Progenitor cell of endocrine pancreas (in vitro differentiated cells): ENCODE measurements around the gene P4HA3. TPM values are rescaled to one million over a fixed set of nuclear protein-coding genes. Genes with fewer than 3 reads are reported as not detected.

Experiments
- DNase-seq: peaks from one replicate; pipeline ENCODE4 v3.0.0; 2021; ENCODE audit warnings: low spot score; ENCODE audit not compliant: unreplicated experiment
- H3K27ac Mint-ChIP-seq: 2 replicates; pipeline ENCODE4 v1.8.0; 2021; ENCODE audit warnings: mild to moderate bottlenecking, moderate library complexity, mixed read lengths
- H3K27me3 Mint-ChIP-seq: 2 replicates; pipeline ENCODE4 v1.8.0; 2021; ENCODE audit warnings: mixed read lengths
- H3K36me3 Mint-ChIP-seq: 2 replicates; pipeline ENCODE4 v1.8.0; 2022; ENCODE audit warnings: mixed read lengths; ENCODE audit not compliant: insufficient read depth
- H3K4me1 Mint-ChIP-seq: 2 replicates; pipeline ENCODE4 v1.8.0; 2021; ENCODE audit warnings: low read depth, mixed read lengths
- H3K4me3 Mint-ChIP-seq: 2 replicates; pipeline ENCODE4 v1.8.0; 2021; ENCODE audit warnings: low read depth, mild to moderate bottlenecking, moderate library complexity, mixed read lengths
- H3K9me3 Mint-ChIP-seq: 2 replicates; pipeline ENCODE4 v1.8.0; 2021; ENCODE audit warnings: low read depth, mixed read lengths
- CTCF ChIP-seq: fragments of 200-600 bp; sonication (generic); IDR thresholded peaks from one replicate; pipeline ENCODE4 v1.5.0; 2021; ENCODE audit warnings: antibody characterized with exemption, mild to moderate bottlenecking; ENCODE audit not compliant: unreplicated experiment
- total RNA-seq: library from RNA; stranded (reverse); gene quantifications from 2 replicates; pipeline ENCODE4 v1.2.1, GENCODE V29; 2021

P4HA3 gene
- total RNA-seq, 1 donor from 2014 or later, result 0.17 TPM

GRCh38 chr11:74325649-74326645, 14.5 kb upstream of the P4HA3 start:
- H3K9me3 Mint-ChIP-seq, result no peaks in the 10 kb centered on the region
- H3K27ac Mint-ChIP-seq, result no peak overlapping the region
- DNase-seq, result no peak
- peaks cover 17% of the 10 kb centered on the region for H3K36me3 Mint-ChIP-seq
- peaks cover 3% of the 10 kb centered on the region for H3K4me1 Mint-ChIP-seq
- H3K27me3 Mint-ChIP-seq, result no peaks in the 10 kb centered on the region
- no peak overlapping the region for H3K4me3 Mint-ChIP-seq
- TF ChIP-seq CTCF, result no peak

- H3K4me3 Mint-ChIP-seq, result no peak overlapping the region
- no peak for DNase-seq
- H3K9me3 Mint-ChIP-seq, result no peaks in the 10 kb centered on the region
- peaks cover 2% of the 10 kb centered on the region for H3K27me3 Mint-ChIP-seq
- H3K36me3 Mint-ChIP-seq, result peaks cover 3% of the 10 kb centered on the region
- TF ChIP-seq CTCF, result no peak
- no peak overlapping the region for H3K27ac Mint-ChIP-seq
- H3K4me1 Mint-ChIP-seq, result peaks cover 3% of the 10 kb centered on the region
Observed at GRCh38 chr11:74322667-74323066, 11.2 kb upstream of the P4HA3 start.

- Mint-ChIP-seq H3K27ac (no peak overlapping the region), H3K4me3 (no peak overlapping the region), H3K36me3 (no peaks in the 10 kb centered on the region), H3K4me1 (no peaks in the 10 kb centered on the region), H3K9me3 (peaks cover 8% of the 10 kb centered on the region), H3K27me3 (peaks cover 2% of the 10 kb centered on the region)
- TF ChIP-seq CTCF, result peak; percentile 58
- no peak for DNase-seq
Observed at GRCh38 chr11:74321487-74322188, 10.2 kb upstream of the P4HA3 start.

- TF ChIP-seq CTCF, result no peak
- Mint-ChIP-seq H3K9me3 (peaks cover 10% of the 10 kb centered on the region), H3K27ac (peak overlapping the region; percentile 56), H3K27me3 (peaks cover 2% of the 10 kb centered on the region), H3K4me1 (no peaks in the 10 kb centered on the region), H3K36me3 (no peaks in the 10 kb centered on the region), H3K4me3 (no peak overlapping the region)
- no peak for DNase-seq
Observed at GRCh38 chr11:74320538-74320937, 9.1 kb upstream of the P4HA3 start.

- H3K27me3 Mint-ChIP-seq, result peaks cover 2% of the 10 kb centered on the region
- H3K36me3 Mint-ChIP-seq, result no peaks in the 10 kb centered on the region
- H3K4me1 Mint-ChIP-seq, result no peaks in the 10 kb centered on the region
- H3K4me3 Mint-ChIP-seq, result no peak overlapping the region
- DNase-seq, result no peak
- TF ChIP-seq CTCF, result no peak
- peaks cover 13% of the 10 kb centered on the region for H3K9me3 Mint-ChIP-seq
- H3K27ac Mint-ChIP-seq, result no peak overlapping the region
Observed at GRCh38 chr11:74319139-74319816, 7.8 kb upstream of the P4HA3 start.
